ENCODE results near the gene SNCAIP.

Gene SNCAIP

DNA sequence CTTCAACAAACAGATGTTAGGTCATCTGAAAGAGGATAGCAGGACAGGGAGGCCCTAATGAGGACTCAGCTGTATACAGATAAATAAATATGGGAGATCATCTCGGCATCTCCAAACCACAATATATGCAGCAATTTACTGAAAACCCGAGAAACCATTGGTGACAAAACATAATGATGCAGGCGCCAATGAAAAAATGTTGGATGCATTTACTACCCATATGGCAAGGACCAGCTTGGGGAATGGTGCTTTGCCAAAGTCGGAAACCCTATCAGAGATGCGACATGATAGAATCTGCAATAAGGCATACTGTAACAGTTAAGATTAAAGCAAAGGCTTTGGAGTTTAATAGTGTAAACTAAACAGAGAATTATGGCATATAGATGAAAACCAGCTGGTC, 92.0 kb downstream of the SNCAIP start:
- TF ChIP-seq POLR2A (IDR thresholded peaks at IDR 0.05; ENCODE audit: low read depth, low read length) (no peak), POLR2AphosphoS5 (IDR thresholded peaks at IDR 0.05; ENCODE audit: low read depth, low read length) (no peak), TAF1 (IDR thresholded peaks at IDR 0.05; ENCODE audit: borderline replicate concordance, low read depth, low read length) (no peak)
- FAIRE-seq = no peak
- no peak for DNase-seq (ENCODE audit: insufficient read length)

DNA sequence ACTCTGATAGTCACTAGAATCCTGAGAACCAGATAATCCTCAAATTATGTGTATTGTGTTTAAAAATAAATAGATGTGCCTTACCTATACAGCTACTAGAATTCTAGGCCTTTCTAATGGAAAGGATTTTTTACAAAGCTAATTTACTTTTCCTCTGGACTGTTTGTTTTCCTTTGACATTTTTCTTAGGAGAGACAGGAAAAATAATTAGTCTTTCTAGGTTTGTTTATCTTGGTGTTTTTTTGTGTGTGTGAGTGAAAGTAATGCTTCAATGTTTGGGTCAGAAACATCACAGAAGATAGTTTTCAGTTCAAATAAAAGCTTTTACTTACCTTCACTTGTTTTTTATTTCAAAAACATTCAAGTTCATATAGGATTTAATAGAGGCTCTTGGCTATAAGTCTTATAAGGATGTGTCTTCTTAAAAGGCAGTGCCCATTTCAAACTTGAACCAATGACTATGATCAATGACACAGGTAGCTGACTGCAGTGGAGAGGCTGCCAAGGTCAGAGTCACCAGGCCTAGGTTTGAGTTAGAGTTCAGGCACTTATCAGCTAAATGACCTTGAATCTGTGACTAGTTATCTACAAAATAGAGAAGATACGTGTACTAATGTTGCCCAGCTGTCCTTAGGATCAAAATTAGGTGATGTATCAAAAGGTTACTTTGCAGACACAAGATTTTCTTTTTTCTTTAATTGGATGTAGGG, 92.8 kb downstream of the SNCAIP start:
- no peak for TF ChIP-seq TAF1 (IDR thresholded peaks at IDR 0.05; ENCODE audit: borderline replicate concordance, low read depth, low read length)
- no peak for TF ChIP-seq POLR2AphosphoS5 (IDR thresholded peaks at IDR 0.05; ENCODE audit: low read depth, low read length)
- TF ChIP-seq POLR2A (IDR thresholded peaks at IDR 0.05; ENCODE audit: low read depth, low read length) = no peak
- FAIRE-seq = no peak

DNA sequence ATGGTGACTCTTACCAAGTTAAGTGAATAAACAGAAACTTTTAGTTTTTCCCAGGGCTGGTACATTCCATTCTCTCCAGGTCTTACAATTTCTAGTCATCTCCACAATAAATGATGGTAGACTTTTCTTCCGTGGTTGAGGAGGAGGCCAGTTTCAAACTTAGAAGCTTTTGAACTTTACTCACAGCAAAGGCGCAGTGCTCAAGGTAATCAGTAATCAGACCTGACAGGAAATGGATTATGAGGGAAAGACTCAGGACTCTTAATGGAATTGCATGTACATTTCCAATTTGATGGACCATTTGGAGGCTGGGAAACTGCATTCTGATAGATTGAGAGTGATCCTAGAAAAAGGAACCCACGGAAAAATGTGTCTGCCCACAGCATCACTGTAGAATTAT, 93.7 kb downstream of the SNCAIP start:
- TF ChIP-seq TAF1 (IDR thresholded peaks at IDR 0.05; ENCODE audit: borderline replicate concordance, low read depth, low read length) (no peak), POLR2A (IDR thresholded peaks at IDR 0.05; ENCODE audit: low read depth, low read length) (no peak), POLR2AphosphoS5 (IDR thresholded peaks at IDR 0.05; ENCODE audit: low read depth, low read length) (no peak)
- FAIRE-seq (no peak), DNase-seq (ENCODE audit: insufficient read length) (no peak)

More for the DNA sequence above, 92.8 kb downstream of the SNCAIP start:
- no peak for DNase-seq (ENCODE audit: insufficient read length)

DNA sequence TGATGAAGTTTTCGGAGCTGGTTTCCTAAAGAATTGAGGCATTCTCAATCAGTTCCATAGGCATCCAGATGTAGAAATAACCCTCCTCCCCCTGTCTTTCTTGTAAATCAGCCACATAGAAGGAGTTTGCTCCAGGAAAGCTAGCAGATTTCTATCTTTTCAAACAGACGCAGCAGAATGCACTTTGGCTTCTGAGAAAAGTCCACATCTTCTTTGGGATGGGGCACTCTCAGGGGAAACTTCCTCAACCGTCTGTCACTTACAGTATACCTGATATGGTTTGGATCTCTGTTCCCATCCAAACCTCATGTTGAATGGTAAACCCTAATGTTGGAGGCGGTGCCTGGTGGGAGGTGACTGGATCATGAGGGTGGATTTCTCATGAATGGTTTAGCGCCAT, 94.1 kb downstream of the SNCAIP start:
- no peak for TF ChIP-seq TAF1 (IDR thresholded peaks at IDR 0.05; ENCODE audit: borderline replicate concordance, low read depth, low read length)
- TF ChIP-seq POLR2AphosphoS5 (IDR thresholded peaks at IDR 0.05; ENCODE audit: low read depth, low read length) = no peak
- TF ChIP-seq POLR2A (IDR thresholded peaks at IDR 0.05; ENCODE audit: low read depth, low read length) = no peak
- DNase-seq (ENCODE audit: insufficient read length) (no peak), FAIRE-seq (no peak)

DNA sequence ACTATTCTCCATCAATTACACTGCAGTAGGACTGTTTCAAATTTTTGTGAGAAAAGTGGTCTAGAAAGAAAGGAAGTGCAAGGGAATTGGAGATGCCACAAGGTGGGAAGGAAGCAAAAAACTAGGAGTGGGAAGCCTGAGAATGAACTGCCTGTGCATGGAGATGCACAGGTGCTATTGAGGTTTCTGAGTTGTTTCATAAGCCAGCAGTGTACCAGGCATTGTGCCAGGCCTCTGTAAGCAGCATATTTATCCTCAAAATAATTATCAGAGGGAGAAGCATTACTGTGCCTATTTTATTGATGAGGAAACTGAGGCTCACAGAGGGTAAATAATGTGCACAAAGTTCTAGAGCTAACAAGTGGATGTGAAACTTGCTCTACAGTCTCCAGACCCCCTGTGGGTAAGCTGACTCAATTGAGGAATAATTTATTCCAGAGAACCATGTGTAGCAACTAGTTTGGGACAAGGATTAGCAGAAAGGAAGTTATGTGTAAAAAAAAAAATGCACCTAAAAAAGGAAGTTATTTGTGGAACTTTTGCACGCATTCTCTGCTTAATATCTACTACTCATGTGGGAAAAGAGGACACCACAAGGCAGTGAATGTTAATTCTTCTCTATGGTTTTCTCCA, 96.7 kb downstream of the SNCAIP start:
- FAIRE-seq = no peak

DNA sequence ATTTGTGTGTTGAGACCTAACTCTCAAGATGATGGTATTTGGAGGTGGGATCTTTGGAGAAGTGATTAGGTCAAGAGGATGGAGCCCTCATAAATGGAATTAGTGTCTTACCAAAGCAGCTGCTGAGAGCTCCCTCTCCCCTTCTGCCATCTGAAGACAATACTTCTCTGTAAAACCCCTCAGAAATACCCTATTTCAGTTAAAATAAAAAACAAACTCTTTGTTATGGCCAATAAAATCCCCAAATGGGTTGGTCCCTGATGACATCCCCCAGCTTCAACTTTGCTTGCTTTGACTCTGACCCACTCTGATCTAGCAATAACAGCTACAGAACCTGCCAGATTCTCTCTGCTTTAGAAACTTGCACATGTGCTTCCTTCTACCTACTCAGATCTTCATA, 100.9 kb downstream of the SNCAIP start:
- DNase-seq (ENCODE audit: insufficient read length) (no peak), FAIRE-seq (no peak)

More for the DNA sequence above, 96.7 kb downstream of the SNCAIP start:
- TF ChIP-seq TAF1 (IDR thresholded peaks at IDR 0.05; ENCODE audit: borderline replicate concordance, low read depth, low read length) (no peak), POLR2AphosphoS5 (IDR thresholded peaks at IDR 0.05; ENCODE audit: low read depth, low read length) (no peak), POLR2A (IDR thresholded peaks at IDR 0.05; ENCODE audit: low read depth, low read length) (no peak)
- no peak for DNase-seq (ENCODE audit: insufficient read length)

DNA sequence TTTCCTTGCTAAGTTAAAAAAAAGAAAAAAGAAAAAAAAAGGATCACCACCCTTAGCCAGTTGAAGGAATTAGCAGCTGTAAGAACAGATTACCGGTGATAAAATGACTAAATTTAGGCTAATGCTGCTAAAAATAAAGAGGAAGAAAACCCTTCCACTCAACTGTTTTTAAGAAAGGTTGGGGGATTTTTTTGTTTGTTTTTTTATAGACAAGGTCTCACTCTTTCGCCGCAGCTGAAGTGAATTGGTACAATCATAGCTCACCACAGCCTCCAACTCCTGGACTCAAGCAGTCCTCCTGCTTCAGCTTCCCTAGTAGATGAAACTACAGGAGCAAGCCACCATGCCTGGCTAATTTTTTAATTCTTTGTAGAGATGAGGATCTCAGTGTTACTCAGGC, 101.7 kb downstream of the SNCAIP start:
- DNase-seq (ENCODE audit: insufficient read length) = no peak
- FAIRE-seq = peak; percentile 66
- TF ChIP-seq POLR2A (IDR thresholded peaks at IDR 0.05; ENCODE audit: low read depth, low read length) (no peak), TAF1 (IDR thresholded peaks at IDR 0.05; ENCODE audit: borderline replicate concordance, low read depth, low read length) (no peak), POLR2AphosphoS5 (IDR thresholded peaks at IDR 0.05; ENCODE audit: low read depth, low read length) (no peak)

More for the DNA sequence above, 100.9 kb downstream of the SNCAIP start:
- TF ChIP-seq TAF1 (IDR thresholded peaks at IDR 0.05; ENCODE audit: borderline replicate concordance, low read depth, low read length) (no peak), POLR2AphosphoS5 (IDR thresholded peaks at IDR 0.05; ENCODE audit: low read depth, low read length) (no peak; the same call in 1 of the 2 replicates), POLR2A (IDR thresholded peaks at IDR 0.05; ENCODE audit: low read depth, low read length) (no peak)

DNA sequence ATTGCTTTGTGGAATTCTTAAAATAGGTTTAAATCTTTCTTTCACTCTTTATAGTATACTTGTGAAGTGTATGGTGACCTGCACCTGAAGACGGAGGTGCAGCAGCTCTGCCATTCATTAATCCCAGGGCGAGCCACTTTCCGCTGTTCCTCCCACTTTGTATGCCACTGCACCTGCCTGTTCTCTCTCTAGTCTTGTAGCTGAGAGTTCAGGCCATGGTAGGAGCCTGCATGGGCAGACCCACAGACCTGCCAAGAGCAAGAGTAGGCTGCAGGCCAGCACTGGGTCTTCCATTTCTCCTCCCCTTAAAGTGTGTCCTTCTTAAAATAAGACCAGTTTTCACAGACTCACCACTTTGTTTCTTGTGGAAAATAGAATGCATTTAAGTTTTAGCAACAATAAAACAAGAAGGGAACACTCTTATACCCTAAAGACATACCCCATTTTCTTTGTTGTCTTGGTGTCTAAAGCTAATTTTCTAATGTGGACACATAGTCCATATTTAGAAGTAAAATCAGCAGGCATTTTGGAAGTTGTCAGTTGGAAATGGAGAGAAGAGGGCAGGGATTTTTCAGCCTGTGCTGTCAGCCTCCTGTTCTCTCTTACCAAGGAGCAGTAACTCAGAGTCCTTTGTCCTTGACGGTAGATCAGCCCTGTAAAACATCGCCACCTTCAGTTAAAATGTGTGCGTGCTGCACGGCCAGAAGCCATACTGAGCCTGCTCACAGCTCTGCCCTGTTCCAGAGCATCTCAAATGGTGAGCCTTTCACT, 103.2 kb downstream of the SNCAIP start:
- DNase-seq (ENCODE audit: insufficient read length) (no peak), FAIRE-seq (peak; percentile 97)
- TF ChIP-seq POLR2A (IDR thresholded peaks at IDR 0.05; ENCODE audit: low read depth, low read length) = no peak
- no peak for TF ChIP-seq POLR2AphosphoS5 (IDR thresholded peaks at IDR 0.05; ENCODE audit: low read depth, low read length)
- TF ChIP-seq TAF1 (IDR thresholded peaks at IDR 0.05; ENCODE audit: borderline replicate concordance, low read depth, low read length) = no peak

DNA sequence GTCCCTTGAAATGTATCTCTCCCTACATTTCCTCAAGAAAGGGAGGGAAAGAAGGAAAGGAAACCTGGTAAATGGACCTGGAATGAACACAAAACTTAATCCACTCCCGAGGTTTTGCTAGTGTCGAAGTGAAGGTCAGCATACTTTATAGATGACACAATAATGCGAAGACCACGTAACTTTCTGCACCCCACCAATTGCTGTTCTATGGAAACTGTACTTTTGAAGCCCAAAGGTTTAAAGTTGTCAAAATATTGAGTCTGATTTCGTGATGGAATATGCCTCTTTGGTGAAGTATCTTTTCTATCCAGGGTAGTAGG, 103.7 kb downstream of the SNCAIP start:
- no peak for DNase-seq (ENCODE audit: insufficient read length)
- TF ChIP-seq TAF1 (IDR thresholded peaks at IDR 0.05; ENCODE audit: borderline replicate concordance, low read depth, low read length) (no peak), POLR2A (IDR thresholded peaks at IDR 0.05; ENCODE audit: low read depth, low read length) (no peak), POLR2AphosphoS5 (IDR thresholded peaks at IDR 0.05; ENCODE audit: low read depth, low read length) (no peak)
- no peak for FAIRE-seq

DNA sequence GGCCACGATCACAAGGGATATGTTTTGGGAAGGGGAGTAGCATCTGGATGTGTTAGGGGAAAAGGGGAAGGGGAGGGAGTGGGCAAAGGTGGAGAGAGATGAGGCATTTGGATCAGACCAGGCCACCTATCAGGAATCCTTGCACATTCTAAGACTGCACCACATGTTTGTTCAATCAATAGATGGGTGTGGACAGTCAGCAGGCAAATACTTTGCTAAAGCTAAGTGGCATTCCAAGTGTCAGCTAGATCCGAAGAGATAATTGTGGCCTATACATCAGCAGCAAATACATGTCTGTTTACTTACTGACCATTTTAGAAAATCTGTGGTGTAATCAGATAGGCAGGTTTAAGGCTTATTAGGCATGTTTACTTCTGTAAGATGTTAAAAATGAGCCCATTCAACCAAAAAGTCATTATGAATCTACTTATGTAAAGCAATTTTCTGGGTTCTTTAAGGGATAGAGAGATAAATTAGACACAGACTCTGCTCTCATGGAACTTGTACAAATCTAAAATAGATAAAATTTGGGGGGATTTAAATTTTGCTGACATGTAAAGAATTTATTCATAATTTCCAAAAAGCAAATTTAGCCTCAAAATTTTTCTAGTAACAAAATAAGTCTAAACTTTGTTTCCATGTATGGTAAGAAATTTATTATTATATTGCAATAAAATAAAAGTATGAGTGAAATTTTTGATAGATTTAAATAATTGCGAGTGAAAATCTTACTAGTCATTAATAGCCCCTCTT, 107.3 kb downstream of the SNCAIP start:
- FAIRE-seq (peak; percentile 48), DNase-seq (ENCODE audit: insufficient read length) (no peak)
- TF ChIP-seq POLR2AphosphoS5 (IDR thresholded peaks at IDR 0.05; ENCODE audit: low read depth, low read length) = no peak
- no peak for TF ChIP-seq POLR2A (IDR thresholded peaks at IDR 0.05; ENCODE audit: low read depth, low read length)
- no peak for TF ChIP-seq TAF1 (IDR thresholded peaks at IDR 0.05; ENCODE audit: borderline replicate concordance, low read depth, low read length)

DNA sequence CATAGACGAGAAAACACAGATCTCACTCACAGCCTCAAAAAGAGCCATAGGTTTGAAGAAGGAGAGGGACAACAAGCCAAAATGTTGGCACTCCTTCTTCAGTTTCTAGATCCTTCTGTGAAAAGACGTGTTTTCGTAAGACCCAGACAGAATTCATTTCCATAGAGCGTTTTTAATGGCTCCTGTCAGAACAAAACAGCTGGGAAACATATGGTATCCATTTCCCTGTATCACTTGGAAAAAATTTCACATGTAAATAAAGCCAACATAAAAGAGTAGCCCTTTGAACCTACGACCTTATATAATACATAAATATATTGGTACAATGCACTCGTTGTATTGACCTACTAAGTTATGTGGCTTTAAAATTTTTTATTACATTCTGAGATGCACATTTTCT, 108.1 kb downstream of the SNCAIP start:
- TF ChIP-seq TAF1 (IDR thresholded peaks at IDR 0.05; ENCODE audit: borderline replicate concordance, low read depth, low read length) = no peak
- no peak for TF ChIP-seq POLR2A (IDR thresholded peaks at IDR 0.05; ENCODE audit: low read depth, low read length)
- no peak for TF ChIP-seq POLR2AphosphoS5 (IDR thresholded peaks at IDR 0.05; ENCODE audit: low read depth, low read length)
- FAIRE-seq (no peak), DNase-seq (ENCODE audit: insufficient read length) (no peak)

Measured in GM12892 (cell line).